Upper lobe of left lung (tissue), 6 donors: ENCODE measurements around the gene MOBP. TPM values are rescaled to one million over a fixed set of nuclear protein-coding genes. Genes with fewer than 3 reads are reported as not detected.

Experiments
- ATAC-seq, 2 donors: fragments of 200-7000 bp; cut with Tn5 transposase; one replicate each; pipeline ENCODE4 v1.9.1; 2022; ENCODE audit warnings: mild to moderate bottlenecking in 2 of 2, moderate library complexity in 2 of 2; ENCODE audit not compliant: low FRiP score in 2 of 2
- DNase-seq, 2 donors: peaks; one replicate each; pipeline ENCODE4 v3.0.0-alpha.2; 2019 to 2020
- H3K27ac ChIP-seq, 4 donors: fragments of 200-600 bp; sonication (generic); one replicate each; pipeline ENCODE4 v1.5.1; 2016 to 2019
- H3K27me3 ChIP-seq, 4 donors: fragments of 200-600 bp; sonication (generic); one replicate each; pipeline ENCODE4 v1.5.1; 2017 to 2019
- H3K36me3 ChIP-seq, 4 donors: fragments of 200-600 bp; sonication (generic); one replicate each; pipeline ENCODE4 v1.5.1; 2016 to 2019
- H3K4me1 ChIP-seq, 4 donors: fragments of 200-600 bp; sonication (generic); one replicate each; pipeline ENCODE4 v1.5.1; 2018 to 2019
- H3K4me3 ChIP-seq, 4 donors: fragments of 200-600 bp; sonication (generic); one replicate each; pipeline ENCODE4 v1.5.1; 2017 to 2019; ENCODE audit warnings: mild to moderate bottlenecking in 2 of 4, moderate library complexity in 1 of 4
- H3K9me3 ChIP-seq, 4 donors: fragments of 200-600 bp; sonication (generic); one replicate each; pipeline ENCODE4 v1.5.1; 2018 to 2019
- CTCF ChIP-seq, 6 experiments: fragments of 450-650 bp in 4 of 6; fragments of 200-600 bp in 2 of 6; sonication (generic) in 2 of 6; IDR thresholded peaks; one replicate each; pipeline ENCODE4 v1.5.1; 2016 to 2019; ENCODE audit warnings: antibody characterized with exemption in 6 of 6
- EP300 ChIP-seq, 4 donors: sonication (generic); formaldehyde crosslinking; IDR thresholded peaks; one replicate each; pipeline ENCODE4 v1.5.1; 2017; ENCODE audit warnings: antibody characterized with exemption in 4 of 4, control low read depth in 2 of 4
- POLR2A ChIP-seq, 4 donors: fragments of 450-650 bp; IDR thresholded peaks; one replicate each; pipeline ENCODE4 v1.5.1; 2016 to 2017; ENCODE audit warnings: antibody characterized with exemption in 4 of 4, mild to moderate bottlenecking in 2 of 4
- POLR2AphosphoS5 ChIP-seq, 2 donors: sonication (generic); formaldehyde crosslinking; IDR thresholded peaks; one replicate each; pipeline ENCODE4 v1.5.1; 2017; ENCODE audit warnings: antibody characterized with exemption in 2 of 2
- WGBS, 2 donors: methylation state at CpG; one replicate each; pipeline ENCODE4 v1.1.5; 2017 to 2018; 5-methylcytosine and 5-hydroxymethylcytosine counted together
- total RNA-seq, 6 donors: library from RNA; depleted of rRNA in 4 of 6; stranded (reverse); fragments of >200 nt in 4 of 6; gene quantifications; one replicate each; pipeline versions ENCODE4 v1.1.0 to v1.2.1, GENCODE V29; 2016 to 2021
- donor health status: DM: no; HTN: no; CAD: no; lungs with moderate emphysema.
- donor health status: DM: no; HTN: yes; CAD: no; lungs with severe emphysema.

The MOBP gene
- total RNA-seq, 6 donors from 2014 or later, result 0.22 TPM; not detected in 5

- Histone ChIP-seq H3K27ac (no peak overlapping the region), H3K36me3 (no peaks in the 10 kb centered on the region), H3K4me3 (no peak overlapping the region), H3K27me3 (no peaks in the 10 kb centered on the region), H3K9me3 (no peaks in the 10 kb centered on the region), H3K4me1 (no peaks in the 10 kb centered on the region)
- WGBS, 2 donors, result 82 to 89% methylated on average over 5 of the region's 5 CpGs
- no peak for DNase-seq
- no peak for ATAC-seq
- TF ChIP-seq POLR2A (IDR thresholded peaks at IDR 0.05) (no peak), EP300 (IDR thresholded peaks at IDR 0.05) (no peak), CTCF (IDR thresholded peaks at IDR 0.05) (no peak), POLR2AphosphoS5 (IDR thresholded peaks at IDR 0.05) (no peak)
These were observed 75.1 kb downstream of the MOBP start for GRCh38 chr3:39542588-39542988.

GRCh38 chr3:39548282-39548681 lies 80.8 kb downstream of the MOBP start:
- no peaks in the 10 kb centered on the region for H3K36me3 ChIP-seq
- H3K4me1 ChIP-seq, result no peaks in the 10 kb centered on the region
- TF ChIP-seq EP300 (IDR thresholded peaks at IDR 0.05) (no peak), POLR2A (IDR thresholded peaks at IDR 0.05) (no peak), POLR2AphosphoS5 (IDR thresholded peaks at IDR 0.05) (no peak), CTCF (IDR thresholded peaks at IDR 0.05) (no peak)
- no peak for ATAC-seq
- no peak overlapping the region for H3K27ac ChIP-seq
- WGBS, 2 donors, result 52 to 64% methylated on average over 3 of the region's 3 CpGs
- H3K27me3 ChIP-seq, result no peaks in the 10 kb centered on the region
- no peaks in the 10 kb centered on the region for H3K9me3 ChIP-seq
- no peak overlapping the region for H3K4me3 ChIP-seq
- DNase-seq, result no peak

GRCh38 chr3:39550354-39551051 lies 83.0 kb downstream of the MOBP start:
- ATAC-seq, result no peak
- WGBS, 2 donors, result 79 to 82% methylated on average over 8 of the region's 8 CpGs

More at GRCh38 chr3:39550354-39551051, 83.0 kb downstream of the MOBP start:
- H3K36me3 ChIP-seq, result no peaks in the 10 kb centered on the region
- H3K27me3 ChIP-seq, result no peaks in the 10 kb centered on the region
- H3K4me3 ChIP-seq, result no peak overlapping the region
- no peak for TF ChIP-seq POLR2AphosphoS5 (IDR thresholded peaks at IDR 0.05)
- TF ChIP-seq CTCF (IDR thresholded peaks at IDR 0.05), result no peak
- no peak for TF ChIP-seq EP300 (IDR thresholded peaks at IDR 0.05)
- TF ChIP-seq POLR2A (IDR thresholded peaks at IDR 0.05), result no peak
- no peak overlapping the region for H3K27ac ChIP-seq
- H3K9me3 ChIP-seq, result no peaks in the 10 kb centered on the region
- H3K4me1 ChIP-seq, result no peaks in the 10 kb centered on the region
- no peak for DNase-seq

Other genes starting within 250 kb of the MOBP start
- gene CX3CR1, start 187.6 kb upstream of the MOBP start, total RNA-seq, result 10 to 100 TPM in 1 of 6 donors, 1 to 10 TPM in 4, under 1 TPM in 1; 0.59 to 15.3 (median 2.5) TPM
- not detected for gene CCR8, start 138.0 kb upstream of the MOBP start, total RNA-seq
- gene SLC25A38, start 84.3 kb upstream of the MOBP start, total RNA-seq, result 10 to 100 TPM; 17.5 to 36.5 (median 30.2) TPM
- gene RPSA, start 61.0 kb upstream of the MOBP start, total RNA-seq, result 100 to 1,000 TPM; 317 to 921 (median 709) TPM